Neural progenitor cell (in vitro differentiated cells): ENCODE results near the gene ANKFY1. TPM values are rescaled to one million over a fixed set of nuclear protein-coding genes. Genes with fewer than 3 reads are reported as not detected.

Experiments used
- DNase-seq: peaks from one replicate; pipeline ENCODE4 v3.0.0-alpha.2; 2016; ENCODE audit warnings: low spot score
- H2AFZ ChIP-seq: fragments of 200-600 bp; sonication (generic); replicated peaks from 2 replicates; pipeline ENCODE4 v1.6.1; 2016; ENCODE audit warnings: antibody characterized with exemption
- H3F3A ChIP-seq: fragments of 200-600 bp; sonication (generic); 2 replicates; pipeline ENCODE4 v1.6.1; 2016; ENCODE audit warnings: antibody characterized with exemption, low read depth
- H3K27ac ChIP-seq: fragments of 200-600 bp; sonication (generic); 2 replicates; pipeline ENCODE4 v1.5.1; 2016; ENCODE audit warnings: mild to moderate bottlenecking
- H3K27me3 ChIP-seq: fragments of 200-600 bp; sonication (generic); 2 replicates; pipeline ENCODE4 v1.6.1; 2016; ENCODE audit warnings: mild to moderate bottlenecking, moderate library complexity
- H3K36me3 ChIP-seq: fragments of 200-600 bp; sonication (generic); 2 replicates; pipeline ENCODE4 v1.5.1; 2016
- H3K4me1 ChIP-seq: fragments of 200-600 bp; sonication (generic); 2 replicates; pipeline ENCODE4 v1.6.1; 2016; ENCODE audit warnings: mixed run types
- H3K4me2 ChIP-seq: fragments of 200-600 bp; sonication (generic); 2 replicates; pipeline ENCODE4 v1.6.1; 2016
- H3K4me3 ChIP-seq: fragments of 200-600 bp; sonication (generic); 2 replicates; pipeline ENCODE4 v1.5.1; 2016
- H3K79me2 ChIP-seq: fragments of 200-600 bp; sonication (generic); 2 replicates; pipeline ENCODE4 v1.6.1; 2016; ENCODE audit warnings: low read depth
- H3K9ac ChIP-seq: fragments of 200-600 bp; sonication (generic); 2 replicates; pipeline ENCODE4 v1.6.1; 2016
- H3K9me3 ChIP-seq: fragments of 200-600 bp; sonication (generic); 2 replicates; pipeline ENCODE4 v1.5.1; 2016; ENCODE audit warnings: low read depth
- H4K20me1 ChIP-seq: fragments of 200-600 bp; sonication (generic); 2 replicates; pipeline ENCODE4 v1.6.1; 2016; ENCODE audit warnings: low read depth
- H3K27ac Mint-ChIP-seq: 3 replicates; pipeline ENCODE4 v1.8.0; 2021; ENCODE audit warnings: mixed read lengths
- H3K27me3 Mint-ChIP-seq: 2 replicates; pipeline ENCODE4 v1.8.0; 2022; ENCODE audit warnings: low read depth, mild to moderate bottlenecking, inconsistent platforms, moderate library complexity, mixed read lengths; ENCODE audit not compliant: insufficient read depth
- H3K36me3 Mint-ChIP-seq: 3 replicates; pipeline ENCODE4 v1.8.0; 2021; ENCODE audit warnings: mixed read lengths
- H3K4me1 Mint-ChIP-seq: 3 replicates; pipeline ENCODE4 v1.8.0; 2021; ENCODE audit warnings: mixed read lengths
- H3K4me3 Mint-ChIP-seq: 3 replicates; pipeline ENCODE4 v1.8.0; 2021; ENCODE audit warnings: mild to moderate bottlenecking, moderate library complexity, mixed read lengths
- H3K9me3 Mint-ChIP-seq: 3 replicates; pipeline ENCODE4 v1.8.0; 2020; ENCODE audit warnings: mixed read lengths
- CTCF ChIP-seq: fragments of 200-600 bp; sonication (generic); IDR thresholded peaks from 2 replicates; pipeline ENCODE4 v1.5.1; 2017; ENCODE audit warnings: antibody characterized with exemption, mild to moderate bottlenecking
- EZH2 ChIP-seq: fragments of 200-600 bp; sonication (generic); IDR thresholded peaks from 2 replicates; pipeline ENCODE4 v1.6.1; 2017; ENCODE audit warnings: antibody characterized with exemption, mild to moderate bottlenecking, moderate library complexity
- EZH2phosphoT487 ChIP-seq: fragments of 200-600 bp; sonication (generic); IDR thresholded peaks from 2 replicates; pipeline ENCODE4 v1.6.1; 2017; ENCODE audit warnings: antibody characterized with exemption
- total RNA-seq: library from RNA; depleted of rRNA; stranded (reverse); fragments of >200 nt; gene quantifications from 2 replicates; pipeline ENCODE4 v1.2.3, GENCODE V29; 2015; ENCODE audit warnings: low replicate concordance

Gene ANKFY1
- total RNA-seq, 1 donor from 2014 or later: 39.8 TPM

GRCh38 chr17:4287710-4288109 lies 23.9 kb upstream of the ANKFY1 start:
- Mint-ChIP-seq H3K9me3 (no peaks in the 10 kb centered on the region), H3K4me1 (no peaks in the 10 kb centered on the region), H3K27ac (no peak overlapping the region), H3K4me3 (no peak overlapping the region), H3K36me3 (peaks cover 6% of the 10 kb centered on the region), H3K27me3 (no peaks in the 10 kb centered on the region)
- Histone ChIP-seq H3K9me3 (no peaks in the 10 kb centered on the region), H3K27ac (no peak overlapping the region), H3K4me2 (no peak overlapping the region), H2AFZ (no peak overlapping the region), H3F3A (no peaks in the 10 kb centered on the region), H3K79me2 (no peaks in the 10 kb centered on the region), H3K36me3 (peaks cover 3% of the 10 kb centered on the region), H3K4me3 (no peak overlapping the region), H4K20me1 (no peaks in the 10 kb centered on the region), H3K27me3 (no peaks in the 10 kb centered on the region), H3K4me1 (no peaks in the 10 kb centered on the region), H3K9ac (no peak overlapping the region)
- TF ChIP-seq EZH2 (no peak), EZH2phosphoT487 (no peak), CTCF (no peak)
- no peak for DNase-seq

- H3K4me1 ChIP-seq: no peaks in the 10 kb centered on the region
- Mint-ChIP-seq H3K27ac (no peak overlapping the region), H3K36me3 (peaks cover 27% of the 10 kb centered on the region), H3K4me1 (no peaks in the 10 kb centered on the region), H3K9me3 (no peaks in the 10 kb centered on the region), H3K27me3 (no peaks in the 10 kb centered on the region), H3K4me3 (no peak overlapping the region)
- H3K27me3 ChIP-seq: no peaks in the 10 kb centered on the region
- H3K36me3 ChIP-seq: no peaks in the 10 kb centered on the region
- H3K79me2 ChIP-seq: peaks cover 45% of the 10 kb centered on the region
- H4K20me1 ChIP-seq: peaks cover 10% of the 10 kb centered on the region
- DNase-seq: no peak
- no peak overlapping the region for H2AFZ ChIP-seq
- no peak overlapping the region for H3K4me2 ChIP-seq
- H3K27ac ChIP-seq: no peak overlapping the region
- TF ChIP-seq EZH2phosphoT487 (no peak), EZH2 (no peak), CTCF (no peak)
- no peaks in the 10 kb centered on the region for H3K9me3 ChIP-seq
- no peak overlapping the region for H3K9ac ChIP-seq
- no peaks in the 10 kb centered on the region for H3F3A ChIP-seq
- no peak overlapping the region for H3K4me3 ChIP-seq
These were observed 12.7 kb upstream of the ANKFY1 start for GRCh38 chr17:4276514-4276913.

- H2AFZ ChIP-seq: no peak overlapping the region
- H3K4me1 Mint-ChIP-seq: no peaks in the 10 kb centered on the region
- no peak overlapping the region for H3K4me3 ChIP-seq
- H3K4me2 ChIP-seq: no peak overlapping the region
- H3K79me2 ChIP-seq: peaks cover 33% of the 10 kb centered on the region
- no peaks in the 10 kb centered on the region for H3K36me3 ChIP-seq
- DNase-seq: no peak
- no peaks in the 10 kb centered on the region for H3K27me3 ChIP-seq
- no peak overlapping the region for H3K9ac ChIP-seq
- H3K27me3 Mint-ChIP-seq: no peaks in the 10 kb centered on the region
- H3F3A ChIP-seq: peaks cover 9% of the 10 kb centered on the region
- no peaks in the 10 kb centered on the region for H3K9me3 ChIP-seq
- no peaks in the 10 kb centered on the region for H3K4me1 ChIP-seq
- no peak overlapping the region for H3K27ac ChIP-seq
- peaks cover 25% of the 10 kb centered on the region for H3K36me3 Mint-ChIP-seq
- H3K4me3 Mint-ChIP-seq: no peak overlapping the region
- no peaks in the 10 kb centered on the region for H3K9me3 Mint-ChIP-seq
- no peak overlapping the region for H3K27ac Mint-ChIP-seq
- TF ChIP-seq CTCF (no peak), EZH2 (no peak), EZH2phosphoT487 (no peak)
- peaks cover 10% of the 10 kb centered on the region for H4K20me1 ChIP-seq
These were observed 9.2 kb upstream of the ANKFY1 start for GRCh38 chr17:4272972-4273368.
